Dermis microvascular lymphatic vessel endothelial cell (primary cell): ENCODE results near the gene GPRIN2. TPM values are rescaled to one million over a fixed set of nuclear protein-coding genes. Genes with fewer than 3 reads are reported as not detected.
"Not testable (repeated sequence)": the region's sequence is repeated elsewhere in the genome, so short reads cannot be mapped to it uniquely, and the experiment has no call there.

Experiments used
- DNase-seq, 2 donors: peaks; one replicate each; pipeline versions ENCODE4 v3.0.0 to v3.0.0-alpha.2; 2010; ENCODE audit warnings: low read depth in 2 of 2
- total RNA-seq: library from RNA; depleted of rRNA; stranded (reverse); fragments of >200 nt; gene quantifications from 2 replicates; pipeline ENCODE4 v1.2.1, GENCODE V29; 2014

The GPRIN2 gene
- total RNA-seq, 1 donor from 2014 or later: not detected

- no peak for DNase-seq
Observed at GRCh38 chr10:46520941-46521340, 35.5 kb downstream of the GPRIN2 start.

- DNase-seq: no peak
Observed at GRCh38 chr10:46520381-46520780, 36.1 kb downstream of the GPRIN2 start.

GRCh38 chr10:46518028-46518725 lies 38.3 kb downstream of the GPRIN2 start:
- DNase-seq: no peak

- no peak for DNase-seq
Observed at GRCh38 chr10:46517541-46517940, 38.9 kb downstream of the GPRIN2 start.

GRCh38 chr10:46516660-46517416 lies 39.6 kb downstream of the GPRIN2 start:
- DNase-seq: no peak

GRCh38 chr10:46515793-46516192 lies 40.7 kb downstream of the GPRIN2 start:
- no peak for DNase-seq

- no peak for DNase-seq
Observed at GRCh38 chr10:46515366-46515765, 41.1 kb downstream of the GPRIN2 start.

GRCh38 chr10:46514899-46515298 lies 41.6 kb downstream of the GPRIN2 start:
- DNase-seq: no peak

- DNase-seq: no peak
Observed at GRCh38 chr10:46514431-46514861, 42.0 kb downstream of the GPRIN2 start.

- not testable (repeated sequence) for DNase-seq
Observed at GRCh38 chr10:46513333-46513732, 43.1 kb downstream of the GPRIN2 start.

- DNase-seq: not testable (repeated sequence)
Observed at GRCh38 chr10:46512725-46513124, 43.7 kb downstream of the GPRIN2 start.

- DNase-seq: not testable (repeated sequence)
Observed at GRCh38 chr10:46512002-46512401, 44.5 kb downstream of the GPRIN2 start.

Other genes with a start within 250 kb of the GPRIN2 start
- not detected in 2 replicates for gene ANXA8L1, start 180.9 kb downstream of the GPRIN2 start, total RNA-seq
- not detected in 2 replicates for gene NPY4R, start 90.7 kb downstream of the GPRIN2 start, total RNA-seq
- 0.39 and 1.0 TPM in 2 replicates for gene SYT15, start 22.5 kb upstream of the GPRIN2 start, total RNA-seq